OCI-LY1 (cell line): Measurements from ENCODE around the gene PDE4D.

Experiments used
- H2AFZ ChIP-seq: fragments of 200-600 bp; sonication (generic), shearing (Covaris generic); 2 replicates; pipeline ENCODE4 v1.6.0; 2014; ENCODE audit warnings: antibody characterized with exemption, mild to moderate bottlenecking, low read length
- H3F3A ChIP-seq: fragments of 200-600 bp; sonication (generic), shearing (Covaris generic); 2 replicates; pipeline ENCODE4 v1.6.0; 2014; ENCODE audit warnings: mild to moderate bottlenecking, antibody characterized with exemption, low read length, moderate library complexity; ENCODE audit not compliant: insufficient read depth
- H3K27ac ChIP-seq: fragments of 200-600 bp; sonication (generic); 2 replicates; pipeline ENCODE4 v1.5.1; 2014; ENCODE audit warnings: low read length, mixed run types, mild to moderate bottlenecking, low read depth; ENCODE audit not compliant: poor library complexity, severe bottlenecking
- H3K27me3 ChIP-seq: fragments of 200-600 bp; sonication (generic); 2 replicates; pipeline ENCODE4 v1.6.0; 2014; ENCODE audit warnings: antibody characterized with exemption, mild to moderate bottlenecking, low read length, moderate library complexity; ENCODE audit not compliant: insufficient read depth
- H3K36me3 ChIP-seq: fragments of 200-600 bp; sonication (generic); 2 replicates; pipeline ENCODE4 v1.6.1; 2014; ENCODE audit warnings: mild to moderate bottlenecking, antibody characterized with exemption, low read length, moderate library complexity, mixed read lengths; ENCODE audit not compliant: insufficient read depth
- H3K4me1 ChIP-seq: fragments of 200-600 bp; sonication (generic); 2 replicates; pipeline ENCODE4 v1.5.1; 2014; ENCODE audit warnings: mild to moderate bottlenecking, low read length, moderate library complexity; ENCODE audit not compliant: insufficient read depth, severe bottlenecking
- H3K4me2 ChIP-seq: fragments of 200-600 bp; sonication (generic), shearing (Covaris generic); 2 replicates; pipeline ENCODE4 v1.6.1; 2014; ENCODE audit warnings: low read length
- H3K4me3 ChIP-seq: fragments of 200-600 bp; sonication (generic); 2 replicates; pipeline ENCODE4 v1.5.1; 2014; ENCODE audit warnings: low read length, low read depth, mild to moderate bottlenecking, mixed read lengths; ENCODE audit not compliant: poor library complexity, severe bottlenecking
- H3K79me2 ChIP-seq: fragments of 200-600 bp; shearing (Covaris generic); 2 replicates; pipeline ENCODE4 v1.6.1; 2016; ENCODE audit warnings: mixed run types, low read length, mixed read lengths; ENCODE audit not compliant: insufficient read depth
- H3K9ac ChIP-seq: fragments of 200-600 bp; sonication (generic), shearing (Covaris generic); 2 replicates; pipeline ENCODE4 v1.6.1; 2014; ENCODE audit warnings: mild to moderate bottlenecking, low read length, mixed read lengths
- H3K9me2 ChIP-seq: fragments of 200-600 bp; sonication (generic), shearing (Covaris generic); 2 replicates; pipeline ENCODE4 v1.6.1; 2014; ENCODE audit warnings: low read depth, mild to moderate bottlenecking, low read length, mixed read lengths
- H3K9me3 ChIP-seq: fragments of 200-600 bp; shearing (Covaris generic); 2 replicates; pipeline ENCODE4 v1.6.1; 2014; ENCODE audit warnings: low read length, mixed read lengths
- H4K20me1 ChIP-seq: fragments of 200-600 bp; sonication (generic), shearing (Covaris generic); 2 replicates; pipeline ENCODE4 v1.6.0; 2016; ENCODE audit warnings: mild to moderate bottlenecking, low read length; ENCODE audit not compliant: insufficient read depth
- EZH2 ChIP-seq: fragments of 200-600 bp; sonication (generic), shearing (Covaris generic); IDR thresholded peaks from 2 replicates; pipeline ENCODE4 v1.8.0; 2017; ENCODE audit warnings: borderline replicate concordance, mixed run types, mild to moderate bottlenecking, antibody characterized with exemption, low read length, moderate library complexity, mixed read lengths
- TF ChIP-seq, protein P1 (sequence below): fragments of 200-600 bp; sonication (generic), shearing (Covaris generic); IDR thresholded peaks from 2 replicates; pipeline ENCODE4 v1.5.1; 2017; ENCODE audit warnings: mild to moderate bottlenecking, antibody characterized with exemption, low read length, moderate library complexity, mixed read lengths

The PDE4D gene

DNA sequence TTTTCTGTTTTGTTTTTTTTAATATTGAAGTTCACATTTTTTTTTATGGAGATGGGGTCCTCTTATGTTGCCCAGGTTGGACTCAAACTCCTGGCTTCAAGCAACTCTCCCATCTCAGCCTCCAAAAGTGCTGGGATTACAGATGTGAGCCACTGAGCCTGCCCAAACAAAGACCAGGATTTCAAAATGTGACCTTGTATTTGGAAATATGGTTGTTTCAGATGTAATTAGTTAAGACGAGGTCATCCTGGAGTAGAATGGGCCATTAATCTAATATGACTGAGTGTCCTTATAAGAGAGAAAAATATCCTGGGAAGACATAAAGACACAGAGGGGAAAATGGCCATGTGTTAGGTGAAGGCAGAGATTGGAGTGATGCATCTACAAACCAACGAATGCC lies 970.2 kb downstream of the PDE4D start:
- H3K4me3 ChIP-seq, result no peak overlapping the region
- no peak overlapping the region for H3K9ac ChIP-seq
- no peaks in the 10 kb centered on the region for H3K36me3 ChIP-seq
- H3K27me3 ChIP-seq, result no peaks in the 10 kb centered on the region
- no peaks in the 10 kb centered on the region for H3K9me2 ChIP-seq
- H3K79me2 ChIP-seq, result no peaks in the 10 kb centered on the region
- H3F3A ChIP-seq, result no peaks in the 10 kb centered on the region
- TF ChIP-seq, protein P1, sequence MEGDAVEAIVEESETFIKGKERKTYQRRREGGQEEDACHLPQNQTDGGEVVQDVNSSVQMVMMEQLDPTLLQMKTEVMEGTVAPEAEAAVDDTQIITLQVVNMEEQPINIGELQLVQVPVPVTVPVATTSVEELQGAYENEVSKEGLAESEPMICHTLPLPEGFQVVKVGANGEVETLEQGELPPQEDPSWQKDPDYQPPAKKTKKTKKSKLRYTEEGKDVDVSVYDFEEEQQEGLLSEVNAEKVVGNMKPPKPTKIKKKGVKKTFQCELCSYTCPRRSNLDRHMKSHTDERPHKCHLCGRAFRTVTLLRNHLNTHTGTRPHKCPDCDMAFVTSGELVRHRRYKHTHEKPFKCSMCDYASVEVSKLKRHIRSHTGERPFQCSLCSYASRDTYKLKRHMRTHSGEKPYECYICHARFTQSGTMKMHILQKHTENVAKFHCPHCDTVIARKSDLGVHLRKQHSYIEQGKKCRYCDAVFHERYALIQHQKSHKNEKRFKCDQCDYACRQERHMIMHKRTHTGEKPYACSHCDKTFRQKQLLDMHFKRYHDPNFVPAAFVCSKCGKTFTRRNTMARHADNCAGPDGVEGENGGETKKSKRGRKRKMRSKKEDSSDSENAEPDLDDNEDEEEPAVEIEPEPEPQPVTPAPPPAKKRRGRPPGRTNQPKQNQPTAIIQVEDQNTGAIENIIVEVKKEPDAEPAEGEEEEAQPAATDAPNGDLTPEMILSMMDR, result no peak
- no peak for TF ChIP-seq EZH2
- no peak overlapping the region for H2AFZ ChIP-seq
- no peak overlapping the region for H3K27ac ChIP-seq
- H3K4me2 ChIP-seq, result no peak overlapping the region
- H3K4me1 ChIP-seq, result no peaks in the 10 kb centered on the region
- no peaks in the 10 kb centered on the region for H4K20me1 ChIP-seq
- H3K9me3 ChIP-seq, result no peaks in the 10 kb centered on the region

DNA sequence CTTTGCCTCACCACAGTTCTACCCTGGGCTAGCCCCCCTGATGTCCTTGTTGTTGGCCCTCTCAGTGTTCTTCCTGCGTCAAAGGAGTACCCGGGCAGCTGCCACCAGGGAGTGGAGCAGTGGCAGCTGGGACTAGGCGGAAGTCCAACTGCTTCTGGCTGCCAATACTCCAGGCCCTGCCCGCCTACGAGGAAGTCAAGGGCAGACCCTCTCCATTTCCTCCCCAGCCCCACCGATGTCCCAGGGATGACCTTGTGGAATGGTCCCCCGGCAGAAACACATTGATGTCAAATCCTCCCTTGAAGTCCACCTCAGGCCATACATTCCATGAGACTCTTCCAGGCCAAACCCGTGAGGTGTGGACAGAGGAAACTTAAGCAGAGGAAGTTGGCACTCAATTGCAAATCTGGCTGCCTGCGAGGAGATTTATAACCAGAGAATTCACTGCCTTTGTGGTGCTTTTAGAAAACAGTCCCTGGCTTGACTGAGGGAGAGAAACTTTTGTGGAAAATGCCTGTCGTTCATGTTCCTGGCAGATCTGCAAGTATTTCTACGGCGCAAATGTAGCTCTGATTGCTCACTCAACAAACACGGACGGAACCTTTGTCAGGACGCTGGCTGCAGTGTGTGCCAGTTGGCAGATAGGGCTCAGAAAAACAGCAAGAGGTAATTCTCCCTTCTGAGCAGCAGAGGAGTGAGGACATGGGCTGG lies 970.9 kb downstream of the PDE4D start:
- Histone ChIP-seq H3K4me1 (no peaks in the 10 kb centered on the region), H3F3A (no peaks in the 10 kb centered on the region), H3K79me2 (no peaks in the 10 kb centered on the region), H3K9ac (no peak overlapping the region), H3K9me2 (no peaks in the 10 kb centered on the region), H3K4me3 (no peak overlapping the region), H3K27me3 (no peaks in the 10 kb centered on the region), H3K27ac (no peak overlapping the region), H3K4me2 (no peak overlapping the region), H3K9me3 (no peaks in the 10 kb centered on the region), H3K36me3 (no peaks in the 10 kb centered on the region), H4K20me1 (no peaks in the 10 kb centered on the region), H2AFZ (no peak overlapping the region)
- TF ChIP-seq, protein P1, result no peak
- no peak for TF ChIP-seq EZH2

DNA sequence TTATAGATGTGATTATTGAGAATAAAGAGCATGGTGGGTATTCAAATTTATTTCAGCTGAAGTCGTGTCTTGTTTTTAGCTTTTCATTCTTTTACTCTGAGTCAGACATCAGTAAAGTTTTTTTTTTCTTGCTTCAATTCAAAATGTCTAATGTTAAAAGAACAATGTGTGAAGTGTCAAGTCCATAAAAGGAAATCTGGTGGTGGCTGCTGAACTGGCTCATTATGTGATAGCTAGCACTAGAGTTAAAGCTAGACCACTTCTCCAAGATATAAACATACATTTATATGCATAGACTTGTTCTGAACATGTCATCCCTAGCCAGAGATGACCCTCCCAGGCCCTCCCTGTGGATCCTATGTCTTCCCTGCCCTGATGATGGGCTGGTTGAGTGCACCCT lies 972.4 kb downstream of the PDE4D start:
- Histone ChIP-seq H2AFZ (no peak overlapping the region), H3K27me3 (no peaks in the 10 kb centered on the region), H3K4me1 (no peaks in the 10 kb centered on the region), H3K4me3 (no peak overlapping the region), H4K20me1 (no peaks in the 10 kb centered on the region), H3K4me2 (no peak overlapping the region), H3F3A (no peaks in the 10 kb centered on the region), H3K9me3 (no peaks in the 10 kb centered on the region), H3K36me3 (no peaks in the 10 kb centered on the region), H3K27ac (no peak overlapping the region), H3K79me2 (no peaks in the 10 kb centered on the region), H3K9me2 (no peaks in the 10 kb centered on the region), H3K9ac (no peak overlapping the region)
- TF ChIP-seq, protein P1, result no peak
- TF ChIP-seq EZH2, result no peak
